ENCODE measurements around the gene PASD1.

Gene PASD1

GRCh38 chrX:151621422-151621821 lies 57.9 kb downstream of the PASD1 start:
- Mint-ChIP-seq H3K36me3 (ENCODE audit: low read depth) (no peaks in the 10 kb centered on the region), H3K4me3 (no peak overlapping the region), H3K4me1 (no peaks in the 10 kb centered on the region), H3K27ac (no peak overlapping the region), H3K9me3 (no peaks in the 10 kb centered on the region), H3K27me3 (ENCODE audit: low read depth) (peaks cover 5% of the 10 kb centered on the region)
- TF ChIP-seq, protein P1, sequence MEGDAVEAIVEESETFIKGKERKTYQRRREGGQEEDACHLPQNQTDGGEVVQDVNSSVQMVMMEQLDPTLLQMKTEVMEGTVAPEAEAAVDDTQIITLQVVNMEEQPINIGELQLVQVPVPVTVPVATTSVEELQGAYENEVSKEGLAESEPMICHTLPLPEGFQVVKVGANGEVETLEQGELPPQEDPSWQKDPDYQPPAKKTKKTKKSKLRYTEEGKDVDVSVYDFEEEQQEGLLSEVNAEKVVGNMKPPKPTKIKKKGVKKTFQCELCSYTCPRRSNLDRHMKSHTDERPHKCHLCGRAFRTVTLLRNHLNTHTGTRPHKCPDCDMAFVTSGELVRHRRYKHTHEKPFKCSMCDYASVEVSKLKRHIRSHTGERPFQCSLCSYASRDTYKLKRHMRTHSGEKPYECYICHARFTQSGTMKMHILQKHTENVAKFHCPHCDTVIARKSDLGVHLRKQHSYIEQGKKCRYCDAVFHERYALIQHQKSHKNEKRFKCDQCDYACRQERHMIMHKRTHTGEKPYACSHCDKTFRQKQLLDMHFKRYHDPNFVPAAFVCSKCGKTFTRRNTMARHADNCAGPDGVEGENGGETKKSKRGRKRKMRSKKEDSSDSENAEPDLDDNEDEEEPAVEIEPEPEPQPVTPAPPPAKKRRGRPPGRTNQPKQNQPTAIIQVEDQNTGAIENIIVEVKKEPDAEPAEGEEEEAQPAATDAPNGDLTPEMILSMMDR (IDR thresholded peaks at IDR 0.05; ENCODE audit: unreplicated experiment in 3 of 3) = no peak

DNA sequence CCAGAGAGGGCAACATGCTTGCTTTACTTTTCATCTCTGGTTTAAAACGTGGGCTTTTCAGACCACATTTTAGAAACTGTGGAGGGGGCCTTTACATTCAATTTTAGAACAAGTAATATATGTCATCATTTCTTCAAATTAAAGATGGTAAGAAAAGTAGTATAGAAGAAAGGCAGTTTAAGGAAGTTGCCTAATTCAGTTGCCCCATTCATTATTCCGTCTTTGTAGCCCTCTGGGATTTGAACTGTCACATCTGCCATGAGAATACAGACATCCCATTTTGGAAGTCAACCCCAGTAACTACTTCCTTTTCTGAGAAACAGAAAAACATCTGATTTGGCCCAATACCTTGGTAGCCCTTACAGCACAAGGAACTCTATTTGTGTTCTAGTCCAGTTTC lies 61.2 kb downstream of the PASD1 start:
- Mint-ChIP-seq H3K9me3 (no peaks in the 10 kb centered on the region), H3K27ac (no peak overlapping the region), H3K4me1 (no peaks in the 10 kb centered on the region), H3K4me3 (no peak overlapping the region), H3K27me3 (ENCODE audit: low read depth) (peaks cover 5% of the 10 kb centered on the region), H3K36me3 (ENCODE audit: low read depth) (no peaks in the 10 kb centered on the region)
- TF ChIP-seq, protein P1 (IDR thresholded peaks at IDR 0.05; ENCODE audit: unreplicated experiment in 3 of 3) = no peak

- H3K36me3 Mint-ChIP-seq (ENCODE audit: low read depth) = no peaks in the 10 kb centered on the region
- peaks cover 4% of the 10 kb centered on the region for H3K9me3 Mint-ChIP-seq
- H3K27me3 Mint-ChIP-seq (ENCODE audit: low read depth) = no peaks in the 10 kb centered on the region
- TF ChIP-seq, protein P1 (IDR thresholded peaks at IDR 0.05; ENCODE audit: unreplicated experiment in 3 of 3) = no peak
- H3K4me3 Mint-ChIP-seq = no peak overlapping the region
- H3K27ac Mint-ChIP-seq = no peak overlapping the region
- no peaks in the 10 kb centered on the region for H3K4me1 Mint-ChIP-seq
These were observed 68.3 kb downstream of the PASD1 start for GRCh38 chrX:151631822-151632221.

DNA sequence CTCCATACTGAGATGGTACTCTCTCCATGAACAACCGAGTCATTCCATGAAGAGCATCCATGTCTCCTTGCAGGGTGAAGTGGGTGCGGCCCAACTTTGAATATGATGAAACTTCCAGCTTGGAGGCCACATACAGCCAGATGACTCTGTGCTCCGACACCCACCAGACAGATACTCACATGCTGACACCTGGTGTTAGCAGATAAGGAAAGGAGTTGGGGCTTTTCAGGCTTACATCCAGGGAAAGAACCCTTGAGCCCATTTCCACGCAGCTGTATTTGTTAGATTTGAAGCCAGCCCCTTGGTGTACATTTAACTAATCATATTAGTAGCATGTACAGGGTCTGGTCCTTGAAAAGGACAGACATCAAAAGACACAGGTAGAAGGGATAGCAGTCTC lies 69.7 kb downstream of the PASD1 start:
- no peaks in the 10 kb centered on the region for H3K36me3 Mint-ChIP-seq (ENCODE audit: low read depth)

DNA sequence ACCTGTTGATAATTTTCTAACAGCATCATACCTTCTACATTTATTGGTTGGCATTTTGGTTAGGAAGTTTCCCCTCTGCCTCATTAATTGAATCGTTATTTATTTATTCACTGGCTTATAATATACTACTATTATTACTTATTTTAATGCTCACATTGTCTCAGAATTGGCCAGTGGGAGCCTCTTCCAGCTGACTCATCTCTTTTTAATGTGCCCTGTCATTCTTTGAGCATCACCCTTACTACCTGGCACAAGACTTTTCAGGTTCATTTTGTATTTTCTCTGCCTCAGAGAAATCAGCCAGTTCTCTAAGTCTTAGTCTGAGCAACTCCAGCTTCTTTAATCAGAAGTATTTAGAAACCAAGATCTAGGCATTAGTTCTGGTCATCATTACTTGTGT lies 71.5 kb downstream of the PASD1 start:
- Mint-ChIP-seq H3K9me3 (peaks cover 9% of the 10 kb centered on the region), H3K27ac (no peak overlapping the region), H3K27me3 (ENCODE audit: low read depth) (no peaks in the 10 kb centered on the region), H3K4me1 (no peaks in the 10 kb centered on the region), H3K4me3 (no peak overlapping the region), H3K36me3 (ENCODE audit: low read depth) (no peaks in the 10 kb centered on the region)
- TF ChIP-seq, protein P1 (IDR thresholded peaks at IDR 0.05; ENCODE audit: unreplicated experiment in 3 of 3) = no peak

More for the DNA sequence above, 69.7 kb downstream of the PASD1 start:
- H3K27ac Mint-ChIP-seq = no peak overlapping the region
- H3K9me3 Mint-ChIP-seq = peaks cover 4% of the 10 kb centered on the region
- H3K4me3 Mint-ChIP-seq = no peak overlapping the region
- no peaks in the 10 kb centered on the region for H3K4me1 Mint-ChIP-seq
- no peaks in the 10 kb centered on the region for H3K27me3 Mint-ChIP-seq (ENCODE audit: low read depth)
- TF ChIP-seq, protein P1 (IDR thresholded peaks at IDR 0.05; ENCODE audit: unreplicated experiment in 3 of 3) = no peak

DNA sequence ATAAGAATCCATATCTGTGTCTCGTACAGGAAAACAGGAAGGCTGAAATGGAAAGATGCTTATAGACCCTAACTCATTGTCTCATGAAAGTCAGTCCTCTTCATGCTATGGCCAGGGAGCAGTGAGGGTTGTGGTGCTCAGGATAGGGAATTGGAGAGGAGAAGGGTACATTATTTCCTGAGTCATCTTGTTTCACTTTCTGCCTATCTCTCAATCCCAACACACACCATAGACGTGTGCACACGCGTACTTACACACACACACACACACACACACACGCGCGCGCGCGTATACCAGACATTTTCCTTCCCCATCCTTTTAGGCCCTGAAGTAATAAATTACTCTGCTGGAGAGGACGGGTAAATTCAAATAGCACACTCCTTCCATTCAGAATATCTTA lies 78.1 kb downstream of the PASD1 start:
- Mint-ChIP-seq H3K27ac (no peak overlapping the region), H3K36me3 (ENCODE audit: low read depth) (no peaks in the 10 kb centered on the region), H3K27me3 (ENCODE audit: low read depth) (no peaks in the 10 kb centered on the region), H3K4me1 (no peaks in the 10 kb centered on the region), H3K9me3 (peaks cover 5% of the 10 kb centered on the region), H3K4me3 (no peak overlapping the region)
- TF ChIP-seq, protein P1 (IDR thresholded peaks at IDR 0.05; ENCODE audit: unreplicated experiment in 3 of 3) = no peak

All from nephron (organoid).